Measurements from ENCODE around the gene MMD2.
"Not testable (repeated sequence)": the region's sequence is repeated elsewhere in the genome, so short reads cannot be mapped to it uniquely, and the experiment has no call there.

DNA sequence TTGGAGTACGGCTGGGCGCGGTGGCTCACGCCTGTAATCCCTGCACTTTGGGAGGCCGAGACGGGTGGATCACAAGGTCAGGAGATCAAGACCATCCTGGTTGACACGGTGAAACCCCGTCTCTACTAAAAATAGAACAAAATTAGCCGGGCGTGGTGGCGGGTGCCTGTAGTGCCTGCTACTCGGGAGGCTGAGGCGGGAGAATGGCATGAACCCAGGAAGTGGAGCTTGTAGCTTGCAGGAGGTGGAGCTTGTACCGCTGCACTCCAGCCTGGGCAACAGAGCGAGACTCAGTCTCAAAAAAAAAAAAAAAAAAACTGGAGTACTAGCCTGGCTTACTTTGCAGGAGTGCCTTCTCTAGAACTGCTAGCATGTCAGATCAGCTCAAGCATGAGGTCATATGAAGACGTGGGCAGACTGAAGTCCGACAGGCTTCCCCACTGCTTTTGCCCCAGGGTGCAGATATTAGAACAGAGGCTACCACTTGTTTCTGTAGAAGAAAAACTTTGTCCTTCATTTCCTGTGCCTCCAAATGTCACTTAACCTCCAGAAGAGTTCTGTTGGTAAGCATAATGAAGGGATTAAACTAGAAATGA, 22.4 kb upstream of the MMD2 start:
- TF ChIP-seq, protein P1, sequence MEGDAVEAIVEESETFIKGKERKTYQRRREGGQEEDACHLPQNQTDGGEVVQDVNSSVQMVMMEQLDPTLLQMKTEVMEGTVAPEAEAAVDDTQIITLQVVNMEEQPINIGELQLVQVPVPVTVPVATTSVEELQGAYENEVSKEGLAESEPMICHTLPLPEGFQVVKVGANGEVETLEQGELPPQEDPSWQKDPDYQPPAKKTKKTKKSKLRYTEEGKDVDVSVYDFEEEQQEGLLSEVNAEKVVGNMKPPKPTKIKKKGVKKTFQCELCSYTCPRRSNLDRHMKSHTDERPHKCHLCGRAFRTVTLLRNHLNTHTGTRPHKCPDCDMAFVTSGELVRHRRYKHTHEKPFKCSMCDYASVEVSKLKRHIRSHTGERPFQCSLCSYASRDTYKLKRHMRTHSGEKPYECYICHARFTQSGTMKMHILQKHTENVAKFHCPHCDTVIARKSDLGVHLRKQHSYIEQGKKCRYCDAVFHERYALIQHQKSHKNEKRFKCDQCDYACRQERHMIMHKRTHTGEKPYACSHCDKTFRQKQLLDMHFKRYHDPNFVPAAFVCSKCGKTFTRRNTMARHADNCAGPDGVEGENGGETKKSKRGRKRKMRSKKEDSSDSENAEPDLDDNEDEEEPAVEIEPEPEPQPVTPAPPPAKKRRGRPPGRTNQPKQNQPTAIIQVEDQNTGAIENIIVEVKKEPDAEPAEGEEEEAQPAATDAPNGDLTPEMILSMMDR (IDR thresholded peaks at IDR 0.05): not testable (repeated sequence)
- not testable (repeated sequence) for TF ChIP-seq POLR2A (IDR thresholded peaks at IDR 0.05)

Measured in adrenal gland (tissue), 5 donors.